DOHH2 (cell line): ENCODE results near the gene RALGDS.

Source experiments
- H3F3A ChIP-seq: fragments of 200-600 bp; sonication (generic), shearing (Covaris generic); 2 replicates; pipeline ENCODE4 v1.6.0; 2016; ENCODE audit warnings: antibody characterized with exemption, mild to moderate bottlenecking; ENCODE audit not compliant: control insufficient read depth, insufficient read depth
- H3K27ac ChIP-seq: fragments of 200-600 bp; sonication (generic); 2 replicates; pipeline ENCODE4 v1.5.1; 2014; ENCODE audit warnings: low read depth, mild to moderate bottlenecking, low read length, moderate library complexity
- H3K27me3 ChIP-seq: fragments of 200-600 bp; sonication (generic); 2 replicates; pipeline ENCODE4 v1.6.1; 2014; ENCODE audit warnings: mild to moderate bottlenecking, low read length, mixed read lengths; ENCODE audit not compliant: control insufficient read depth
- H3K36me3 ChIP-seq: fragments of 200-600 bp; sonication (generic); 2 replicates; pipeline ENCODE4 v1.6.1; 2014; ENCODE audit warnings: mild to moderate bottlenecking, low read length, moderate library complexity, mixed read lengths; ENCODE audit not compliant: control insufficient read depth
- H3K4me1 ChIP-seq: fragments of 200-600 bp; sonication (generic); 2 replicates; pipeline ENCODE4 v1.6.1; 2014; ENCODE audit warnings: mild to moderate bottlenecking, low read length, mixed read lengths; ENCODE audit not compliant: control insufficient read depth
- H3K4me2 ChIP-seq: fragments of 200-600 bp; sonication (generic); 2 replicates; pipeline ENCODE4 v1.6.0; 2014; ENCODE audit warnings: mild to moderate bottlenecking, low read length, moderate library complexity
- H3K4me3 ChIP-seq: fragments of 200-600 bp; sonication (generic); 2 replicates; pipeline ENCODE4 v1.5.1; 2014; ENCODE audit warnings: mild to moderate bottlenecking, low read length, mixed read lengths
- H3K79me2 ChIP-seq: fragments of 200-600 bp; sonication (generic); 2 replicates; pipeline ENCODE4 v1.6.1; 2014; ENCODE audit warnings: mild to moderate bottlenecking, low read length, mixed read lengths; ENCODE audit not compliant: control insufficient read depth
- H3K9me2 ChIP-seq: fragments of 200-600 bp; sonication (generic); replicated peaks from 2 replicates; pipeline ENCODE4 v1.6.1; 2014; ENCODE audit warnings: mild to moderate bottlenecking, low read length, mixed read lengths; ENCODE audit not compliant: control insufficient read depth
- H3K9me3 ChIP-seq: fragments of 200-600 bp; sonication (generic); 2 replicates; pipeline ENCODE4 v1.6.1; 2014; ENCODE audit warnings: antibody characterized with exemption, low read length, mixed read lengths; ENCODE audit not compliant: control insufficient read depth, insufficient read depth
- H4K20me1 ChIP-seq: fragments of 200-600 bp; sonication (generic); 2 replicates; pipeline ENCODE4 v1.6.0; 2014; ENCODE audit warnings: low read depth, mild to moderate bottlenecking, antibody characterized with exemption, low read length, moderate library complexity; ENCODE audit not compliant: control insufficient read depth, insufficient read depth
- CTCF ChIP-seq: fragments of 200-600 bp; sonication (generic); IDR thresholded peaks from one replicate; pipeline ENCODE4 v1.5.1; 2014; ENCODE audit warnings: antibody characterized with exemption, mild to moderate bottlenecking, low read depth, low read length; ENCODE audit not compliant: poor library complexity, severe bottlenecking
- EZH2phosphoT487 ChIP-seq: fragments of 200-600 bp; sonication (generic); IDR thresholded peaks from 2 replicates; pipeline ENCODE4 v1.6.1; 2017; ENCODE audit warnings: borderline replicate concordance, mild to moderate bottlenecking, antibody characterized with exemption, low read length, moderate library complexity, mixed read lengths

RALGDS gene

GRCh38 chr9:133120501-133121197 lies 391 bp downstream of the RALGDS start:
- no peaks in the 10 kb centered on the region for H3K27me3 ChIP-seq
- TF ChIP-seq CTCF (no peak), EZH2phosphoT487 (no peak)
- peak overlapping the region; percentile 93 for H3K4me2 ChIP-seq
- H3K36me3 ChIP-seq, result no peaks in the 10 kb centered on the region
- peaks cover 27% of the 10 kb centered on the region for H4K20me1 ChIP-seq
- peaks cover 7% of the 10 kb centered on the region; the same call in 1 of the 2 replicates for H3F3A ChIP-seq
- peaks cover 42% of the 10 kb centered on the region for H3K79me2 ChIP-seq
- no peaks in the 10 kb centered on the region for H3K9me2 ChIP-seq
- peaks cover 18% of the 10 kb centered on the region for H3K4me1 ChIP-seq
- H3K27ac ChIP-seq, result no peak overlapping the region
- H3K4me3 ChIP-seq, result peak overlapping the region; percentile 76
- H3K9me3 ChIP-seq, result no peaks in the 10 kb centered on the region

DNA sequence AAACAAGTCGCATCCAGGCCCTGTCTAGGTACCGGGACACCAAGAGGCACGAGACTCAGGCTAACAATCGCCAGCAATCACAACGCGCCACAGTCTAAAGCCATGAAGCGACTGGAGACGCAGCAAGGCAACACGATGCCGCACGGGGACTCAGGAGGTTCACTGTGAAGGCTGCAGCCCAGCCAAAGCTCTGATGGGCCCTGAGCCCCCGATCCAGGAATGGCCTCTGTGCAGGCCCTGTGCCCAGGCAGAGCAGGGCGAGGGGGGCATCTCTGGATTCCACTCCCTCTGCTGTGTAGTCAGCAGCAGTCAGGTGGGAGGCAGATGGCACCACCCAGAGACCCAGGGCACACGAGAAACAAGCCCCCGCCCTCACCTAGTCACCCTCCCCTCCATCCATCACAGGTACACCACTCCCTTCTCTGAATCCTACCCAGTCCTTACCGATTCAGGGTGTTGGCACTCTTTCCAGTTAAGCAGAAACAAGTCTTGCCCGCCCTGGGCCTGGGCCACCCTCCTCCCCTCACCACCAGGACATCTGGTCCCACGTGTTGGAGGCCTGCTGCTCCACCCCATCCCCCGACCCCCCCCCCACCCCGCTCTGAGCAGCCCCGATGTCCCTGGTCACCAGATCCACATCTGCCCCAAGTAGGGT lies 1.1 kb downstream of the RALGDS start:
- Histone ChIP-seq H3K27ac (no peak overlapping the region), H3K4me1 (peaks cover 21% of the 10 kb centered on the region), H3K79me2 (peaks cover 49% of the 10 kb centered on the region), H3K4me3 (peak overlapping the region; percentile 76; the same call in 1 of the 2 replicates), H3K27me3 (no peaks in the 10 kb centered on the region), H3K36me3 (no peaks in the 10 kb centered on the region), H3K9me3 (no peaks in the 10 kb centered on the region), H4K20me1 (peaks cover 26% of the 10 kb centered on the region), H3K4me2 (peak overlapping the region; percentile 93), H3F3A (peaks cover 7% of the 10 kb centered on the region; the same call in 1 of the 2 replicates), H3K9me2 (no peaks in the 10 kb centered on the region)
- TF ChIP-seq EZH2phosphoT487 (no peak), CTCF (no peak)

- Histone ChIP-seq H3K9me2 (no peaks in the 10 kb centered on the region), H3K27ac (no peak overlapping the region), H3K27me3 (no peaks in the 10 kb centered on the region), H3K4me3 (no peak overlapping the region), H3K4me2 (no peak overlapping the region), H3K4me1 (peaks cover 28% of the 10 kb centered on the region), H3F3A (peaks cover 7% of the 10 kb centered on the region; the same call in 1 of the 2 replicates), H3K36me3 (no peaks in the 10 kb centered on the region), H3K79me2 (peaks cover 46% of the 10 kb centered on the region), H4K20me1 (peaks cover 26% of the 10 kb centered on the region), H3K9me3 (no peaks in the 10 kb centered on the region)
- no peak for TF ChIP-seq CTCF
- TF ChIP-seq EZH2phosphoT487, result no peak
These were observed 1.8 kb downstream of the RALGDS start for GRCh38 chr9:133119103-133119845.
